Activated naive CD8-positive, alpha-beta T cell (primary cell): ENCODE data around the gene ALG12.

Source experiments
- H3K27ac Mint-ChIP-seq: one replicate; pipeline ENCODE4 v1.8.0; 2021; ENCODE audit warnings: mixed read lengths
- H3K27me3 Mint-ChIP-seq: one replicate; pipeline ENCODE4 v1.8.0; 2021; ENCODE audit warnings: mixed read lengths
- H3K36me3 Mint-ChIP-seq: one replicate; pipeline ENCODE4 v1.8.0; 2021; ENCODE audit warnings: mixed read lengths
- H3K4me1 Mint-ChIP-seq: one replicate; pipeline ENCODE4 v1.8.0; 2021; ENCODE audit warnings: low read depth, mixed read lengths
- H3K4me3 Mint-ChIP-seq: one replicate; pipeline ENCODE4 v1.8.0; 2021; ENCODE audit warnings: mild to moderate bottlenecking, mixed read lengths
- H3K9me3 Mint-ChIP-seq: one replicate; pipeline ENCODE4 v1.8.0; 2021; ENCODE audit warnings: low read depth, mixed read lengths

The ALG12 gene

DNA sequence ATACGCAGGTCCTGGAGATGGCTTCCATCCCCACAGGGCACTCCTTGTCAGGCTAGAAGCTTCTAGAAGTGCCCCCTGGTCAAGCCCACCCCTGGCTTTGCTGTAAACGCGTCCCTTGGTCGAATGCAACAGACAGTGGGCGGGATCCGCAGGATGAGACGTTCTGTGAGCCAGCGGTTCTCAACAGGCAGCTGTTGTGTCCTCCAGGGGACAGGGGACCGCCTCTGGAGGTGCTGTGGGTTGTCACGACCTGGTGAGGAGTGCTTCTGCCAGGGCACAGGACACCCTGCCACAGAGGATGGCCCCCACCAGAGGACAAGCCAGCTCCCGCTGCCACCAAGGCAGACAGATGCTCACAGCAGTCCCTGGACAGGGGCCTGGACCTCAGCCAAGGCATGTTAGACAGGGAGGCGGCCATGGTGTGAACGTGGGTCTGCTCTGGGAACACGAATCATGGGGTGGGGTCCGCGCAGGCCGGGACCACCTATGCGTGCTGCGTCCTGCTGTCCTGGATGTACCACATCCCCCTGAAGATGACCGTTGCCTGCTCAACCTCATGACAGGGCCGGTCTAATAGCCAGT lies 11.8 kb upstream of the ALG12 start:
- H3K36me3 Mint-ChIP-seq = peaks cover 8% of the 10 kb centered on the region
- H3K4me1 Mint-ChIP-seq = peaks cover 44% of the 10 kb centered on the region
- H3K27me3 Mint-ChIP-seq = no peaks in the 10 kb centered on the region
- peak overlapping the region; percentile 5 for H3K4me3 Mint-ChIP-seq
- no peak overlapping the region for H3K27ac Mint-ChIP-seq
- no peaks in the 10 kb centered on the region for H3K9me3 Mint-ChIP-seq

DNA sequence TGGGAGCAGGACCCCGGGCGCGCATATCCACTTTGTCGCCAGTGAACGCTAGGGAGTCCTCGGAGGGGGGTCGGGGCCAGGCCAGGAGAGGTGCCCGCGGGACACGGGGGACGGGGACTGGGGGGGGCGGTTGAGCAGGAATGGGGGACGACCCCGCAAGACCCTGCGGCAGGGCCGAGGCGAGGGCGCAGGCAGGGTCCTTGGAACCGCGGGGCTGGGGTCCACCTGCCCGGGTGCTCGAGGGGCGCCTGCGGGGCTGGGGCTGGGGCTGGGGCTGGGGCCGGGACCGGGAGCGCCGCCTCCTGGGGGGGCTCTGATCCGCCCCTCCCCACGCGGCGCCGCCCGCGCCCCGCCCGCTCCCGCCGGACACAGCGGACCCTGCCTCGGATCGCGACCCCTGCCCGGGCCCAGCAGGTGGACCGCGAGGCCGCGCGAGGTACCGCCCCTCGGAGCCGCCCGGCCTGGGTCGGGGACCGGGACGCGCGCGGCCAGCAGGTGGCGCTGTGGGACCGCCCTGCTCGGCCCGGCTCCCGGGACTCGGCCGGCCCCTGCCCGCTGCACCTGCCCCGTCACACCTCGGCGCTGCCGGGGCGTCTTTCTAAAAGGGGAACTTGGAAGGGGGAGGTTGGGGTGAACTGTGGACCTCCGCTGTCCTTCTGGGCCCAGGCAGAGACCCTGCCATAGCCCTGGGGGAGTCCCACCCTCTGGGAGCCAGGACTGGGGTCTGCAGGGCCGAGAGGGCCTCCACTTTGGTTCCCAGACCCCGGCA lies 11.2 kb upstream of the ALG12 start:
- Mint-ChIP-seq H3K27ac (no peak overlapping the region), H3K4me1 (peaks cover 46% of the 10 kb centered on the region), H3K9me3 (no peaks in the 10 kb centered on the region), H3K36me3 (peaks cover 9% of the 10 kb centered on the region), H3K27me3 (no peaks in the 10 kb centered on the region), H3K4me3 (no peak overlapping the region)

- Mint-ChIP-seq H3K27me3 (no peaks in the 10 kb centered on the region), H3K4me3 (no peak overlapping the region), H3K36me3 (peaks cover 9% of the 10 kb centered on the region), H3K9me3 (no peaks in the 10 kb centered on the region), H3K27ac (no peak overlapping the region), H3K4me1 (peaks cover 50% of the 10 kb centered on the region)
These were observed 10.4 kb upstream of the ALG12 start for GRCh38 chr22:49928555-49929210.

DNA sequence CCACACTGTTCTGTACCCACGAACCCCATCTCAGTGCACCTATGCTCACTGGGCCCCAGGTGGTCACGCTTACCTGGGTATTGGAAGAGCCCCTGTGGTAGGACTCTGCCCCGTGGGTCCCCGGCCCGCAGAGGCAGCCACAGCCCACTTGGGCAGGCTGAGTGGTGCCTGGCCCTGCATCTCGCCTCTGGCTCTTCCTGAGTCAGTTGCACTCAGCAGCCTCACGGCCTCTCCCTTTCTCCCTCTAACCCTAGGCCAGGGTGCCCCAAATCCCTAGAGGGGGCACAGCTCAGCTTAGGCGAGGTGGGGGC lies 9.9 kb upstream of the ALG12 start:
- Mint-ChIP-seq H3K36me3 (peaks cover 9% of the 10 kb centered on the region), H3K4me1 (peaks cover 48% of the 10 kb centered on the region), H3K27me3 (no peaks in the 10 kb centered on the region), H3K9me3 (no peaks in the 10 kb centered on the region), H3K4me3 (no peak overlapping the region), H3K27ac (no peak overlapping the region)

DNA sequence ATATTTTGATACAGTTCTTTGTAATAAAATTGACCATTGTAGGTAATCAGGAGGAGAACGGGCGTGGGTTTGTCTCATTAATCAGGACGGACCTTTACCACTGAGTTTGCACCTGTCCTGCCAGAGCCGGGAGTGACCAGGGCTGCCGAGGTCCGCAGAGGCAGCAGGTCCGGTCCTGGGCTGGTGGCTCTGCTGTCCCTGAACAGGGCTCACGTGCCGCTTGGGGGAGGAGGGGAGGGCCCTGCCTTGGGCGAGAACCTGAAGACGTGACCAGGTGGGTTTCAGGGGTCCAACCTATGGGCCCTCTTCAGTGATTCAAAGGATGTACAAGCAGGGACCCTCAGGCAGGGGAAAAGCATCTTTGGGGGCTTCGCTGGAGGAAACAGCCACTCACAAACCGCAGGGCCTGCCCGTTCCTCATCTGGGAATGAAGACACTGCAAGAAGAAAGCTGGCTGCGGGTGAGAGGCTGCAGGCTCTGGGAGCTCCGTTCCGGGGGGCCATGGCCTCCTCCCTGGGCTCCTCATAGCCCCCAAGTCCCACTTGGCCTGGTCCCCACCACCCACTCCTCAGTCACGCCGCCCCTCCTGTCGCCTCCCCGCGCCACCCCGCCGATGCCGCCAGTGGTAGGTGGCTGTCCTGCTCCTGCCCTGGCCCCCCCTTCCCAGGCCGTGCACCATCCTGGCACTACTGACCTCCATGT lies 9.4 kb upstream of the ALG12 start:
- Mint-ChIP-seq H3K36me3 (peaks cover 9% of the 10 kb centered on the region), H3K4me1 (peaks cover 44% of the 10 kb centered on the region), H3K4me3 (peak overlapping the region; percentile 64), H3K27me3 (no peaks in the 10 kb centered on the region), H3K27ac (peak overlapping the region; percentile 77), H3K9me3 (no peaks in the 10 kb centered on the region)

GRCh38 chr22:49926916-49927315 lies 8.7 kb upstream of the ALG12 start:
- peak overlapping the region; percentile 77 for H3K27ac Mint-ChIP-seq
- no peaks in the 10 kb centered on the region for H3K27me3 Mint-ChIP-seq
- H3K4me1 Mint-ChIP-seq = peaks cover 44% of the 10 kb centered on the region
- peak overlapping the region; percentile 64 for H3K4me3 Mint-ChIP-seq
- peaks cover 9% of the 10 kb centered on the region for H3K36me3 Mint-ChIP-seq
- H3K9me3 Mint-ChIP-seq = no peaks in the 10 kb centered on the region

GRCh38 chr22:49925525-49926128 lies 7.4 kb upstream of the ALG12 start:
- H3K4me1 Mint-ChIP-seq = peaks cover 31% of the 10 kb centered on the region
- H3K4me3 Mint-ChIP-seq = peak overlapping the region; percentile 86
- peak overlapping the region; percentile 98 for H3K27ac Mint-ChIP-seq
- H3K9me3 Mint-ChIP-seq = no peaks in the 10 kb centered on the region
- H3K36me3 Mint-ChIP-seq = peaks cover 9% of the 10 kb centered on the region
- no peaks in the 10 kb centered on the region for H3K27me3 Mint-ChIP-seq

DNA sequence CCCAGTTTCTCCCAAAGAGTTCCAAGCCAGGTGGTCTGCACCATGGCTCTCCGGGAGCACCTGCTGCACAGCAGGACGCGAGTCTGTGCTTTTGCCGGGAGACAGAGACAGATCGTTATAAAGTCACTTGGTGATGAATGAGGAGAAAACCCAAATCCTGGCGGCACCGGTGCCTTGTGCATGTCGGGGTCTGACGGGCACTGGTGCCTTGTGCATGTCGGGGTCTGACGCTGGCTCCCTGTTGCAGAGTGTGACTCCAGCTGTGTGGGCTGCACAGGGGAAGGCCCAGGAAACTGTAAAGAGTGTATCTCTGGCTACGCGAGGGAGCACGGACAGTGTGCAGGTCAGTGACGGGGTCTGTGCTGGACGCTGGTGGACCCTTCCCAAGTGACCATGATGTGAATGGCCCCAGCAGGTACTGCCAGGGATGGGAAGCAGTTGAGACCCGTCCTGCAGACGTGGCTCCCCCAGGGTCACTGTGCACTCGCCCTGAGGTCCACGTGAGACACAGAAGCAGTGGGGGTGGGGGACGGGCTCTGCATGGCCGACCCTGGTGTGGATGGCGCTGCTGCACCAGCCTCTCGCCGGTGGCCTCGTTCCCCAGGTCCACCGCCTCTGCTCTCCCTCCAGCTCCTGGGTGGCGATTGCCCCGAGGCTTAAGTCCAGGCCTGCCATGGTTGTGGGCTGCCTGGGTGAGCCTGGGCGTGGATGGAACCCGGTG lies 6.0 kb upstream of the ALG12 start:
- peaks cover 34% of the 10 kb centered on the region for H3K4me1 Mint-ChIP-seq
- H3K36me3 Mint-ChIP-seq = peaks cover 9% of the 10 kb centered on the region
- no peaks in the 10 kb centered on the region for H3K9me3 Mint-ChIP-seq
- peak overlapping the region; percentile 46 for H3K27ac Mint-ChIP-seq
- H3K27me3 Mint-ChIP-seq = no peaks in the 10 kb centered on the region
- no peak overlapping the region for H3K4me3 Mint-ChIP-seq

- H3K9me3 Mint-ChIP-seq = no peaks in the 10 kb centered on the region
- H3K27me3 Mint-ChIP-seq = no peaks in the 10 kb centered on the region
- peaks cover 34% of the 10 kb centered on the region for H3K4me1 Mint-ChIP-seq
- no peak overlapping the region for H3K27ac Mint-ChIP-seq
- H3K4me3 Mint-ChIP-seq = no peak overlapping the region
- peaks cover 9% of the 10 kb centered on the region for H3K36me3 Mint-ChIP-seq
These were observed 5.2 kb upstream of the ALG12 start for GRCh38 chr22:49923445-49923844.

- Mint-ChIP-seq H3K4me1 (peaks cover 34% of the 10 kb centered on the region), H3K27me3 (no peaks in the 10 kb centered on the region), H3K36me3 (peaks cover 9% of the 10 kb centered on the region), H3K4me3 (no peak overlapping the region), H3K27ac (no peak overlapping the region), H3K9me3 (no peaks in the 10 kb centered on the region)
These were observed 4.7 kb upstream of the ALG12 start for GRCh38 chr22:49922926-49923325.

DNA sequence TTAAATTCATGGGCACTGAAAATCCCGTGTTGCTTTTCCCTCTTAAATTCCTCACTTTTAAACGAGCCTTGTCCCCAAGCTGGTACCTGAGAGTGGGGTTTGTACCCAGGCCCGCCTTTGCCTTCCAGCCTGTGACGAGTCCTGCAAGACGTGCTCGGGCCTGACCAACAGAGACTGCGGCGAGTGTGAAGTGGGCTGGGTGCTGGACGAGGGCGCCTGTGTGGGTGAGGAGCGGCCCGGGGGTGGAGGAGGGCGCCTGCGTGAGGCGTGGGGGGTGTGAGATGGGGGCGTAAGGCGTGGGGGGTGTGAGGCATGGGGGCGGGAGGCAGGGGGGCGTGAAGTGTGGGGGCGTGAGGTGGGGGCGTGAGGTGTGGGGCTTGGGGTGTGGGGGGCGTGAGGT lies 4.2 kb upstream of the ALG12 start:
- H3K4me3 Mint-ChIP-seq = no peak overlapping the region

DNA sequence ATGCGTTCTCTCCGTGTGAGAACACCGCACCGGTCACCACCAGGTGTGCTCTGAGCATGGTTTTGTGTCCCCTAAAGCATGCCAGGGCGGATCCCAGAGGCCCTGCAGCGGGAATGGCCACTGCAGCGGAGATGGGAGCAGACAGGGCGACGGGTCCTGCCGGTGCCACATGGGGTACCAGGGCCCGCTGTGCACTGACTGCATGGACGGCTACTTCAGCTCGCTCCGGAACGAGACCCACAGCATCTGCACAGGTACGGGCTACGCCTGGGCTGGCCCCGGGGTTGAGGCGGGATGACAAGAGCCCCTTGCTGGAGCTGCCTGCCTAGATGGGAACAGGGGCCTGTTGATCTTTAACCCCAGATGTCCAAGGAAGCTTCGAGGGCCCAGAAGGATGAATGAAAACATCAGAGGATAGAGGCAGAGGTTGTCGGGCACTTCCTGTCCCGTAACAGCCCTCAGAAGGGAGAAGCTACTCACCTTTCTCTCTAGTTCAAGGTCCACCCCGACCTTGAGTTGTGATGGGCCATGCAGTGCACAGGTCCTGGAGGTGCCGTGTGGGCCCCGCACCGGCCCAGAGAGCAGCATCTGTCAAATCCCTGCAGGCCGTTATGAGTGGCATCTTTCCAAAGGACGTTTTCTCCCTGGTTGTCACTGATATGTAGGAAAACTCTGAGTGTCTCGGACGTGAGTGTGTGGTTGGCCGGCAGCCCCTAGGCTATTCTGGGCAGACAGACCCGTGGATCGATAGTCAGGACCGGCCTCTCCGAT lies 3.5 kb upstream of the ALG12 start:
- Mint-ChIP-seq H3K4me1 (peaks cover 36% of the 10 kb centered on the region), H3K36me3 (peaks cover 7% of the 10 kb centered on the region), H3K9me3 (no peaks in the 10 kb centered on the region), H3K27ac (no peak overlapping the region), H3K27me3 (no peaks in the 10 kb centered on the region), H3K4me3 (no peak overlapping the region)

More for the DNA sequence above, 4.2 kb upstream of the ALG12 start:
- H3K27ac Mint-ChIP-seq = no peak overlapping the region
- no peaks in the 10 kb centered on the region for H3K27me3 Mint-ChIP-seq
- peaks cover 34% of the 10 kb centered on the region for H3K4me1 Mint-ChIP-seq
- H3K9me3 Mint-ChIP-seq = no peaks in the 10 kb centered on the region
- peaks cover 9% of the 10 kb centered on the region for H3K36me3 Mint-ChIP-seq

DNA sequence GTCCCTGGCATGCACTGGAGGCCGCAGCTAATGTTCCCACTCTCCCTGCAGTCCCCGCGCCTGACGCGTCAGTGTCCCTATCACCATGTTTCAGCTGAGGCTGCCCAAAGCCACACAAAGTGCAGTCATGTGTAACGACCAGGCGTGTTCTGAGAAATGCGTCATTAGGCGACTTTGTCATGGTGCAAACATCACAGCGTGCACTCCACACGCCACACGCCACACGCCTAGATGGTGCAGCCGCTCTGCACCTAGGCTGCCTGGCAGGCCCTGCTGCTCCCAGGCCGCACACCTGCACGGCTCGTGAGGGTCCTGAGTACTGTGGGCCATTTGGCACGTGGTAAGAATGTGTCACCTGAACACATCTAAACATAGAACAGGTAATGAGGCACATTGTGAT lies 2.6 kb upstream of the ALG12 start:
- Mint-ChIP-seq H3K36me3 (peaks cover 7% of the 10 kb centered on the region), H3K27ac (no peak overlapping the region), H3K27me3 (no peaks in the 10 kb centered on the region), H3K9me3 (no peaks in the 10 kb centered on the region), H3K4me3 (peak overlapping the region; percentile 51), H3K4me1 (peaks cover 36% of the 10 kb centered on the region)
